ENCODE data around the gene DAB2IP. TPM values are rescaled to one million over a fixed set of nuclear protein-coding genes. Genes with fewer than 3 reads are reported as not detected.
A peak's percentile ranks its signal among the peaks of the same experiment; 100 is the strongest.

Gene DAB2IP
- total RNA-seq, 2 donors from 2014 or later = 70.7 to 71.0 TPM

GRCh38 chr9:121700832-121701419 is 49.5 kb downstream of the DAB2IP start:
- H3K27me3 Mint-ChIP-seq (ENCODE audit: insufficient read depth) = peaks cover 7% of the 10 kb centered on the region
- Histone ChIP-seq H3K4me3 (ENCODE audit: low read length) (no peak overlapping the region), H3K27ac (ENCODE audit: low read depth, low read length) (peak overlapping the region; percentile 50), H3K27me3 (ENCODE audit: control insufficient read depth, insufficient read depth, low read length, poor library complexity, severe bottlenecking) (no peaks in the 10 kb centered on the region), H3K36me3 (ENCODE audit: control insufficient read depth, insufficient read depth, low read length) (peaks cover 12% of the 10 kb centered on the region), H3K4me1 (ENCODE audit: control insufficient read depth, insufficient read depth, low read length) (peaks cover 13% of the 10 kb centered on the region), H3K9ac (ENCODE audit: extremely low read depth, low read length, poor library complexity, severe bottlenecking) (no peak overlapping the region), H3K9me3 (ENCODE audit: control insufficient read depth, low read length) (no peaks in the 10 kb centered on the region)
- H3K4me3 Mint-ChIP-seq = no peak overlapping the region
- DNase-seq = no peak
- H3K36me3 Mint-ChIP-seq (ENCODE audit: low read depth) = peaks cover 5% of the 10 kb centered on the region
- no peak for TF ChIP-seq CTCF (conservative IDR thresholded peaks at IDR 0.05)
- H3K9me3 Mint-ChIP-seq = no peaks in the 10 kb centered on the region
- H3K27ac Mint-ChIP-seq = no peak overlapping the region
- H3K4me1 Mint-ChIP-seq = no peaks in the 10 kb centered on the region
- WGBS, 2 experiments (ENCODE audit: insufficient coverage in 1 of 2, insufficient read length in 1 of 2) = 94% methylated on average over 13 to 26 of the region's 26 CpGs

- H3K27ac ChIP-seq (ENCODE audit: low read depth, low read length) = no peak overlapping the region
- TF ChIP-seq CTCF (conservative IDR thresholded peaks at IDR 0.05) = no peak
- H3K27me3 Mint-ChIP-seq (ENCODE audit: insufficient read depth) = peaks cover 7% of the 10 kb centered on the region
- WGBS, 2 experiments (ENCODE audit: insufficient coverage in 1 of 2, insufficient read length in 1 of 2) = 93% methylated on average over 9 to 13 of the region's 13 CpGs
- peaks cover 12% of the 10 kb centered on the region for H3K36me3 ChIP-seq (ENCODE audit: control insufficient read depth, insufficient read depth, low read length)
- no peak overlapping the region for H3K9ac ChIP-seq (ENCODE audit: extremely low read depth, low read length, poor library complexity, severe bottlenecking)
- peaks cover 13% of the 10 kb centered on the region for H3K4me1 ChIP-seq (ENCODE audit: control insufficient read depth, insufficient read depth, low read length)
- H3K36me3 Mint-ChIP-seq (ENCODE audit: low read depth) = peaks cover 5% of the 10 kb centered on the region
- no peaks in the 10 kb centered on the region for H3K27me3 ChIP-seq (ENCODE audit: control insufficient read depth, insufficient read depth, low read length, poor library complexity, severe bottlenecking)
- H3K4me3 Mint-ChIP-seq = no peak overlapping the region
- H3K27ac Mint-ChIP-seq = no peak overlapping the region
- no peaks in the 10 kb centered on the region for H3K9me3 Mint-ChIP-seq
- H3K4me1 Mint-ChIP-seq = no peaks in the 10 kb centered on the region
- no peak overlapping the region for H3K4me3 ChIP-seq (ENCODE audit: low read length)
- H3K9me3 ChIP-seq (ENCODE audit: control insufficient read depth, low read length) = no peaks in the 10 kb centered on the region
- no peak for DNase-seq
Observed at GRCh38 chr9:121701736-121702261, 50.4 kb downstream of the DAB2IP start.

- no peak overlapping the region for H3K9ac ChIP-seq (ENCODE audit: extremely low read depth, low read length, poor library complexity, severe bottlenecking)
- no peaks in the 10 kb centered on the region for H3K9me3 ChIP-seq (ENCODE audit: control insufficient read depth, low read length)
- no peak overlapping the region for H3K27ac ChIP-seq (ENCODE audit: low read depth, low read length)
- no peak overlapping the region for H3K27ac Mint-ChIP-seq
- H3K27me3 Mint-ChIP-seq (ENCODE audit: insufficient read depth) = peaks cover 1% of the 10 kb centered on the region
- no peaks in the 10 kb centered on the region for H3K27me3 ChIP-seq (ENCODE audit: control insufficient read depth, insufficient read depth, low read length, poor library complexity, severe bottlenecking)
- H3K36me3 ChIP-seq (ENCODE audit: control insufficient read depth, insufficient read depth, low read length) = peaks cover 12% of the 10 kb centered on the region
- H3K4me1 Mint-ChIP-seq = no peaks in the 10 kb centered on the region
- peak; percentile 70 for TF ChIP-seq CTCF (conservative IDR thresholded peaks at IDR 0.05)
- DNase-seq = peak; percentile 71
- H3K36me3 Mint-ChIP-seq (ENCODE audit: low read depth) = peaks cover 6% of the 10 kb centered on the region
- WGBS, 2 experiments (ENCODE audit: insufficient coverage in 1 of 2, insufficient read length in 1 of 2) = 93 to 100% methylated on average over 3 of the region's 3 CpGs
- H3K4me3 Mint-ChIP-seq = no peak overlapping the region
- H3K4me1 ChIP-seq (ENCODE audit: control insufficient read depth, insufficient read depth, low read length) = peaks cover 11% of the 10 kb centered on the region
- H3K9me3 Mint-ChIP-seq = no peaks in the 10 kb centered on the region
- no peak overlapping the region for H3K4me3 ChIP-seq (ENCODE audit: low read length)
Observed at GRCh38 chr9:121703014-121703734, 51.7 kb downstream of the DAB2IP start.
